ENCODE measurements around the gene SAT1. TPM values are rescaled to one million over a fixed set of nuclear protein-coding genes. Genes with fewer than 3 reads are reported as not detected.

The SAT1 gene
- total RNA-seq, 2 donors from 2014 or later = 63.4 to 118 TPM

GRCh38 chrX:23752740-23753415 is 30.1 kb upstream of the SAT1 start:
- TF ChIP-seq CTCF (conservative IDR thresholded peaks at IDR 0.05) = no peak
- H3K4me3 Mint-ChIP-seq = no peak overlapping the region
- no peak overlapping the region for H3K27ac ChIP-seq (ENCODE audit: low read depth, low read length)
- no peaks in the 10 kb centered on the region for H3K9me3 Mint-ChIP-seq
- H3K4me3 ChIP-seq (ENCODE audit: low read length) = no peak overlapping the region
- H3K4me1 ChIP-seq (ENCODE audit: control insufficient read depth, insufficient read depth, low read length) = no peaks in the 10 kb centered on the region
- 86% methylated on average over 2 of the region's 2 CpGs; no CpG with 5 or more reads in 1 of the 2 experiments for WGBS, 2 experiments (ENCODE audit: insufficient coverage in 1 of 2, insufficient read length in 1 of 2)
- no peaks in the 10 kb centered on the region for H3K27me3 Mint-ChIP-seq (ENCODE audit: insufficient read depth)
- H3K27ac Mint-ChIP-seq = no peak overlapping the region
- DNase-seq = no peak
- H3K9ac ChIP-seq (ENCODE audit: extremely low read depth, low read length, poor library complexity, severe bottlenecking) = no peak overlapping the region
- H3K4me1 Mint-ChIP-seq = peaks cover 3% of the 10 kb centered on the region
- H3K27me3 ChIP-seq (ENCODE audit: control insufficient read depth, insufficient read depth, low read length, poor library complexity, severe bottlenecking) = no peaks in the 10 kb centered on the region
- no peaks in the 10 kb centered on the region for H3K9me3 ChIP-seq (ENCODE audit: control insufficient read depth, low read length)
- H3K36me3 ChIP-seq (ENCODE audit: control insufficient read depth, insufficient read depth, low read length) = no peaks in the 10 kb centered on the region
- no peaks in the 10 kb centered on the region for H3K36me3 Mint-ChIP-seq (ENCODE audit: low read depth)

GRCh38 chrX:23754664-23755063 is 28.3 kb upstream of the SAT1 start:
- no peaks in the 10 kb centered on the region for H3K27me3 ChIP-seq (ENCODE audit: control insufficient read depth, insufficient read depth, low read length, poor library complexity, severe bottlenecking)
- H3K4me3 ChIP-seq (ENCODE audit: low read length) = no peak overlapping the region
- H3K4me3 Mint-ChIP-seq = no peak overlapping the region
- WGBS, 2 experiments (ENCODE audit: insufficient coverage in 1 of 2, insufficient read length in 1 of 2) = 86% methylated on average over 1 of the region's 1 CpG; no CpG with 5 or more reads in 1 of the 2 experiments
- no peak overlapping the region for H3K27ac ChIP-seq (ENCODE audit: low read depth, low read length)
- no peaks in the 10 kb centered on the region for H3K4me1 ChIP-seq (ENCODE audit: control insufficient read depth, insufficient read depth, low read length)
- H3K27me3 Mint-ChIP-seq (ENCODE audit: insufficient read depth) = no peaks in the 10 kb centered on the region
- no peak for DNase-seq
- H3K36me3 ChIP-seq (ENCODE audit: control insufficient read depth, insufficient read depth, low read length) = no peaks in the 10 kb centered on the region
- H3K9me3 Mint-ChIP-seq = no peaks in the 10 kb centered on the region
- no peak overlapping the region for H3K27ac Mint-ChIP-seq
- no peak overlapping the region for H3K9ac ChIP-seq (ENCODE audit: extremely low read depth, low read length, poor library complexity, severe bottlenecking)
- no peaks in the 10 kb centered on the region for H3K9me3 ChIP-seq (ENCODE audit: control insufficient read depth, low read length)
- peaks cover 3% of the 10 kb centered on the region for H3K4me1 Mint-ChIP-seq
- TF ChIP-seq CTCF (conservative IDR thresholded peaks at IDR 0.05) = no peak
- no peaks in the 10 kb centered on the region for H3K36me3 Mint-ChIP-seq (ENCODE audit: low read depth)

GRCh38 chrX:23756165-23756564 is 26.8 kb upstream of the SAT1 start:
- Mint-ChIP-seq H3K9me3 (no peaks in the 10 kb centered on the region), H3K4me1 (peaks cover 3% of the 10 kb centered on the region), H3K27me3 (ENCODE audit: insufficient read depth) (no peaks in the 10 kb centered on the region), H3K4me3 (no peak overlapping the region), H3K36me3 (ENCODE audit: low read depth) (no peaks in the 10 kb centered on the region), H3K27ac (no peak overlapping the region)
- Histone ChIP-seq H3K27ac (ENCODE audit: low read depth, low read length) (no peak overlapping the region), H3K4me3 (ENCODE audit: low read length) (no peak overlapping the region), H3K36me3 (ENCODE audit: control insufficient read depth, insufficient read depth, low read length) (no peaks in the 10 kb centered on the region), H3K9ac (ENCODE audit: extremely low read depth, low read length, poor library complexity, severe bottlenecking) (no peak overlapping the region), H3K9me3 (ENCODE audit: control insufficient read depth, low read length) (no peaks in the 10 kb centered on the region), H3K27me3 (ENCODE audit: control insufficient read depth, insufficient read depth, low read length, poor library complexity, severe bottlenecking) (no peaks in the 10 kb centered on the region), H3K4me1 (ENCODE audit: control insufficient read depth, insufficient read depth, low read length) (no peaks in the 10 kb centered on the region)
- 13% methylated on average over 4 of the region's 4 CpGs; no CpG with 5 or more reads in 1 of the 2 experiments for WGBS, 2 experiments (ENCODE audit: insufficient coverage in 1 of 2, insufficient read length in 1 of 2)
- peak; percentile 87 for TF ChIP-seq CTCF (conservative IDR thresholded peaks at IDR 0.05)
- DNase-seq = peak; percentile 91

Measured in endodermal cell (in vitro differentiated cells).